HG03159 (cell line): ENCODE results near the gene CHSY3.

Source experiments
- ATAC-seq: cut with Tn5 transposase; IDR thresholded peaks from one replicate; pipeline ENCODE4 v1.9.1; 2021; ENCODE audit warnings: mild to moderate bottlenecking, moderate library complexity; ENCODE audit not compliant: unreplicated experiment

CHSY3 gene

DNA sequence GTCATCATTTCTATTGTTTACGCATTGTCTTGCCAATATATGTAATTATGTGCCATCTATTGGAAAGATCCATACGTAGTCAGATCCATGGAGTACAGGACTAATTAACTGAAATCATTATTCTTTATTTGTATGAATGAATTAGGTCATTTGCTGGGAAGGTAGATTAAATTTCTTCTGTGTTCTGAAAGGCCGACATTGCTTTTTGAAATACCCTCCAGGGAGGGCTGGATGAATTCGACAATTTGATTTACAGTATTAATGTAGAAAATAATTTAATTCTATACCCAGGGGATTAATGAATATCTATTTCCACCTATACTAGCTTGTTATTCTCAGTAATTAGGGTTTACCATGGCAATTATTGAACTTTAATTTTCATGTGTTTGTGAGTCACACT lies 117.6 kb downstream of the CHSY3 start:
- no peak for ATAC-seq

DNA sequence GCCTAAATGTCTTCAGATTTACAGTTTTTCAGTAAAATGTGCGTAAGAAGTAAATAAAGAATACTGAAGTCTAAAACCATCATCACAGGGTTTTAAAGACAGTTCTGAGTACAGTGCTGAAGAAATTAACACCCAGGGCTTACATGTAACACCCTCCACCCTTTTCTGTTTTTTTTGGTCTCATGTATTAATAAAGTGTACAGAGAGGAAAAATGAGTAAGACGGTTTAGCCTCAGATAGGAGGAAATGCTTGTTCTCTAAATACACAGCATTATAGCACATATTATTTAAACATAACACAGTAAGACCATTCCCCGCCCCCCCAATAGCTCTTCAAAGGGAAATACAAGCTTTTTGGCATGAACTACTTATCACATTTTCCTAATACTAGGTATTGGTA lies 119.3 kb downstream of the CHSY3 start:
- no peak for ATAC-seq

DNA sequence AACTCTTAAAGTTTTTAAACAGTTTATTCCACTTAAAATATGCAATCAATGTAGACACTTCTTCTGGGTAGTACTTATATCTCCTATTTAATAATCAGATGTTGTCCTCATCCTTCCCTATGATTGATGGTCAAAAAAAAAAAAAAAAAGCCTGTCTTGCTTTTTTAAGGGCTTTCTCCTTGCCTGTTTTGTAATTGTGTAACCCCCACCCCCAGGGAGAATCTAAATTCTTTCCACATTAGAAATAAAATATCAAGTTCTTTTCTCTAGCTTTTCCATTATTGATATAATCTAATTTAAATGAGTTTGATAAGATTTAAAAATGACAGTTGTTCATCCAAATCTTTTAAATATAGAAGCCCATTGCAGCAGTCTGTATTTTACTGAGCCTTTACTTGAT lies 119.7 kb downstream of the CHSY3 start:
- ATAC-seq, result no peak

DNA sequence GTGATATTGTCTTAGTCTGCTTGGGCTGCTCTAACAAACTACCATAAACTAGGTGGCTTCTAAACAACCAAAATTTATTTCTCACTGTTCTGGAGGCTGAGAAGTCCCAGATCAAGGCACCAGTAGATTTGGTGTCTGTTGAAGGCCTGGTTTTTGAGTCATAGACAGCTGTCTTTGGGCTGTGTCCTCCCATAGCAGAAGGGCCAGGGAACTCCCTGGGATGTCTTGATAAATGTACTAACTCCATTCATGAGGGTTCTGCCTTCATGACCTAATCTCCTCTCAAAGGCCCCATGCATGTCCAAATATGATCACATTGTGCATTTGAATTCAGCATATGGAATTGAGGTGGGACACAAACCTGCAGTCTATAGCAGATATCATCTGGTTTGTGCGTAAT lies 121.2 kb downstream of the CHSY3 start:
- ATAC-seq, result no peak

DNA sequence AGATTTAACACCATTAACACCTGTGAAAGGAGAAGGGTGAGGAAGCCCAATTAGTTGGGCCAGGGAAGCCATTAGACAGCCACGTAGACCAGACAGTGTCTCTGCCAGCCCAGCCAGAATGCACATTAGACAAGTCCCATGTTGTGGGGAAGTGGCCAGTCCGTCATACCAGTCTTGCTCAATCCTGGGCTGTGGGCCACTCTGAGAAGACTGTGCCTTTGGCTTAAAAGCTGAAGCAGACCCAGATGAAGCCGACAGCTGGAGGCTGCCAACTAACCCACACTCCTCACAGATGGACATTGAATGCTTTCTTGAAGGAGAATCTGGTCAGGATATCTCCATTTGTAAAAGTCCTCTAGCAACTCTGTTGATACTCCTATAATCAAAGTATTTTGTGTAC lies 128.5 kb downstream of the CHSY3 start:
- no peak for ATAC-seq

DNA sequence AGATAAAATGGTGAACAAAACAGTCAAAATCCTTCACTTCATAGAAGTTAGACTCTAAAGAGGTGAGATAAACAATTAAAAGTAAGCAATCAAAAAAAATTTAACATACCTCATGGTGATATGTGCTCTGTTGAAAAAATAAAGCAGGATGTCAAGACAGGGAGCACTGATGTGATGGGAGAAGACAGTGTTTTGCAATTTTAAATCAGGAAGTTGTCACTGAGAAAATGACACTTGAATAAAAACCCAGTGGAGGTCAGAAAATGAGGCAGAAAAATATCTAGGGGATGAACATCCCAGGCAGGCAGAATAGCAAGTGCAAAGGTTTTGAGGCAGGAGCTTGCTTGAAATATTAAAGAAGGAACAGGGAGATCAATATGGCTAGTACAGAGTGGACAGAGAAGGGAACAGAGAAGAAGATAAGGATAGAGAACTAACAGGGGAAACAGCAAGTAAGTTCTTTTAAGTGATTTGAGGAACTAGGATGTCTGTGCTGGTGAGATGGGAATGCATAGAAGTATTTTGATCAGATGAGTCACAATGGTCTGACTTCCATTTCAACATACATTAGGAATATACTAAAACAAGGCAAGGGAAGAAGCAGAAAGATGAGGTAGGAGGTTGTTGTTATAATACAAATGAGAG lies 130.4 kb downstream of the CHSY3 start:
- ATAC-seq, result no peak

DNA sequence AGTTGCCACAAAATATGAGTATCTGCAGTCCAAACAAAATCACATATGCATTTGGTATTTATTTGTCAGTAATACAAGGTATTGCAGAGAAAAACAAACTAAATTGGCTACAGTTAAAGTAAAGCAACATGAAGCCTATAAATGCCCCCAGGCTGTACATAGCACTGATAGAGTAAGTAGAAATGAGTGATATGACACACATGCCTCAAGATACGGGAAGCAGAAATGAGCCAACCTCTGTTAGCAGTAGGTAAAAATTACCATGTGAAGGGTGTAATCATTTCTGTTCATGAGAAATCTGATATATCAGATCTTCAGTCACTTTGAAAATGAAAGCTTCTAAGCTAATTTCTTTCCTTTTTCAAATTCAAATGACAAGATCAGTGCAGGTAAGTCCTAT lies 131.1 kb downstream of the CHSY3 start:
- no peak for ATAC-seq

- no peak for ATAC-seq
Measured at GRCh38 chr5:130037905-130038304, 133.6 kb downstream of the CHSY3 start.

GRCh38 chr5:130043834-130044233 lies 139.6 kb downstream of the CHSY3 start:
- no peak for ATAC-seq

DNA sequence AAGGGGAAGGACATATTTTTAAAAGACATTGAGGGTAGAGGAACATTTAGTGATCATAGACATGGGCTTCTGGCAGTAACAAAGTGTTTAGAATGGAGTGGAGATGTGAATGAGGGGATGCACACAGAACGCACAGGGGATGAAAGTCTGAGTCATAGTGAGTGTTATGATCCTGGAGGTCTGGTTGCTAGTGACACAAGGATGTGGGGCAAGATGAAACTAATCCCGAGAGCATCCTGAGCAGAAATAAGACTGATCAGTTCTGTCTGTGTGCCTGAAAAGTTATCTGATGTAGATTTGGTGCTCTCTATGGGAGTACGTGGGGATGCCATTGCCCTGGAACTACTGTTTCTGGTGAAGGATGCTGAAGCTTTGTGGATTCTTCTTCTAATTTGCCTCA lies 141.1 kb downstream of the CHSY3 start:
- ATAC-seq, result no peak

DNA sequence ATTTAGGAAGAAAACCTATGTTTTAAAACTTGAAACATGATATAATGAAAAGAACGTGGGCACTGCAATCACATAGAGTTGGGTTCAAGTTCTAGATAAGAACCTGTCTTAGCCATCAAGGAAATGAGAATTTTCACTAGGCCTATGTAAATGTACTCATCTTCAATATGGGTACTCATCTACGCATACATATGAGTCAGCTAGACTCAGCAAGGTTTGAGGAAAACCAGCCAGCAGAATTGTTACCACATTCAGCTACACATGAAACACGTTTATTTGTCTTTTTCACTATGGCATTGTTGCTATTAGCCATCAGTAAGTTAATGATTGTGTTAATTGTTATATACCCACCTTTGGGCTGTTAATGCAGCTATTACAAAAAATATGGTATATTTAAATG lies 146.3 kb downstream of the CHSY3 start:
- no peak for ATAC-seq

DNA sequence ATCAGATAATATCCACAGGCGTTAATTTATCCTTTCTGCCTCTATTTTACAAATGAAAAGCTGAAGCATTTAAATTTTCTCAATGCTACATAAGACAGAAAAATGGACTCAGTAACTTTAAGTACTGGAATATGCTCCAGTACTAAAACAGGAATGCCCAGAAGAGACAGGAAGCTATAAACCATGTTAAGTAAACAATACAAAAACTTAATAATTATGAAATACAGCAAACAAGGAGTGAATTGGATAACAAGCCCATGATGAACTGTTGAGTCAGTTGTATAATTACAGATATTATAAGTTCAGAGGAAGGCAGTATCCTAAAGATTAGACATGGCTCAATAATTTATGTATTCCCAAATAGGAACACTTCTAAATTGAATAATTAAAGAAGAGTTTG lies 148.5 kb downstream of the CHSY3 start:
- no peak for ATAC-seq

DNA sequence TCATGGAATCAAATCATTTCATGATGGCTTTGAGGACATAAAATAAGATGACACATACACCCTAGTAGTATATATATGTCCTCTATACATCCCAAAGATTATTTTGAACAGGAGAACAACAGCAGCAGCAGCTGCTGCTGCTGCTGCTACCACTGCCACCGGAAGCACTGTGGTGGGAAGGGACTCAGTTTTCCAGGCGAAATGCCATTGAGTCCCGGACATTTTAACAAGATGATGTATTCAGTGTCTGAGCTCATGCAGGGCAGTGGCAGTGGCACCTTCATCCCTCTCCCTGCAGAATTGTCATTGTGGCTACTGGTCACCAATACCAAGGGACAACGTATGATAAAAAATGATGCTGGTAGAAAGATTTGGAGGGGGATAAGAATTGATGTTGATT lies 151.3 kb downstream of the CHSY3 start:
- no peak for ATAC-seq

DNA sequence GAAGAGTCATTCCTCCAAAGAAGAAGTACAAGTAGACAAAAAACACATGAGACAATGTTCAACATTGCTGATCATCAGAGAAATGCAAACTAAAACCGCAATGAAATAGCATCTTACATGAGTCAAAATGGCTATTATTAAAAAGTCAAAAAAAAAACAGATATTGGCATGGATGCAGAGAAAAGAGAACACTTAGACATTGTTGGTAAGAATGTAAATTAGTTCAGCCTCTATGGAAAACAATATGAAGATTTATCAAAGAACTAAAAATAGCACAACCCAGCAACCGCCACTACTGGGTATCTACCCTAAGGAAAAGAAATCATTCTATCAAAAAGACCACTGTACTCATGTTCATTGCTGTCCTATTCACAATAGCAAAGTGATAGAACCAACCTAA lies 157.5 kb downstream of the CHSY3 start:
- ATAC-seq, result no peak

DNA sequence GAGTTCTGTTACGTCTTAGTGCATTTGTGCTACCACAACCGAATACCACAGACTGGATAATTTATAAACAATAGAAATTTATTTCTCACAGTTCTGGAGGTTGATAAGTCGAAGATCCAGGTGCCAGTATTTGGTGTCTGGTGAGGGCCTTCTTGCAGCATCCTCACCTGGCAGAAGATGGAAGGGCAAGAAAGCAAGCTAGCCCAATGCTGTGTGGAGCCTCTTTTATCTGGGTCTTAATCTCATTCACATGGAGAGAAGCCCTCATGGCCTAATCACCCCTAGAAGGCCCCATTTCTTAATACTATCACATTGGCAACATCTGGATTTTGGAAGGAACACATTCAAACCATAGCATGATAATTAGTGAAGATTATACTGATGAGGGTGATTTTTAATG lies 159.3 kb downstream of the CHSY3 start:
- no peak for ATAC-seq

DNA sequence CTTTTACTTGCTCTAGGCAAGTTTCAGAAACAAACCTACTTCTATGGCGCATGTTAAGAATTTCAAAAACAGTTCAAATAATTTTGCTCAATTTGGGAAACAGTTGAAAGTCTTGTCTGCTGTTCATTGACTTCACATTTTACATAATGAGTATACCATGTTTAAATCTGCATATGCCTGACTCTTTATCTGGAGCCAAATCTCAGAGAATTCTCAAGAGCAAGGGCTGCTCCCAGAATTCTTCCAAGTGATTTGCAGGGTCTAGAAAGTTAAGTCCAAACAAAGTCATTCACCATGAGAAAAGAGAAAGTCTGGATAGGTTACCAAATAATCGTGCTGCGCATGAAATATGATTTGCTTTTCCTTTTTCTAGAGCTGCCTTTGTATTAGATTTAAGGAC lies 160.2 kb downstream of the CHSY3 start:
- no peak for ATAC-seq

- ATAC-seq, result no peak
Measured at GRCh38 chr5:130065617-130066016, 161.4 kb downstream of the CHSY3 start.

DNA sequence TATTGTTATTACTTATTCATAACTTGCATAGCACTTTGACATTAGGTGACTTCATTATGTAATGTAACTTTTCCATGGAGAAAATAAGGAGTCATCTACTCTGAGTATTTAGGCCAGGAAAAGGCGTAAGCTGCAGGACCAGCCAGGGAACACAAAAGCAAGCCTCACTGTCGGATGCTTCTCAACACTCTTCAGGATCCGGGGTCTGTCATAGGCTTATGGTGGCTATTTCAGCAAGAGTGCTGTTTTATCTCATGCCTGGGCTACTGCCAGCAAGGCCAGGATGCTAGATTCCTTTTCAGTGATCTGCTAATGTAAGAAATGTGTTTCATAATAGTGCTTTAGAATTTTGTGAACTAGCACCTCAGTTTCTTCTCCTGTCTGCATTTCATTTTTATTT lies 162.4 kb downstream of the CHSY3 start:
- ATAC-seq, result no peak

GRCh38 chr5:130067364-130067763 lies 163.1 kb downstream of the CHSY3 start:
- ATAC-seq, result no peak

GRCh38 chr5:130068101-130068500 lies 163.8 kb downstream of the CHSY3 start:
- no peak for ATAC-seq

DNA sequence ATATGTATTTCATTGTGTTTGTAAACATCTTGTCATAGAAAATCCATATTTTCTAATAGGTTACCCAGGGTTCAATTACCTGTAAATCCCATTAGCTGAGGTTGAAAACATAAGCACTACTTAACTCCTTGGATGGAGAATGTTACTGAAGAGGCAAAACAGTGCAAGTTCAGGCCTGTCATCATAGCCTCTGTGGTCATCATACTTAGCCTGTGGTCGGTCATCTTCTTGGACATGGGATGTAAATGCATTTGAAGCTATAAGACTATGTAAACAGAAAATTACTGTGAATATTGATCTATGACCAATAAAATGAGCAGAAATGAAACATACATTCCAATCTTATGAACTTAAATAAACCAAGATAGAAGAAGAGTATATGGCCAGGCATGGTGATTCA lies 164.7 kb downstream of the CHSY3 start:
- no peak for ATAC-seq

GRCh38 chr5:130074820-130075219 lies 170.6 kb downstream of the CHSY3 start:
- ATAC-seq, result no peak

GRCh38 chr5:130077007-130077406 lies 172.7 kb downstream of the CHSY3 start:
- no peak for ATAC-seq

DNA sequence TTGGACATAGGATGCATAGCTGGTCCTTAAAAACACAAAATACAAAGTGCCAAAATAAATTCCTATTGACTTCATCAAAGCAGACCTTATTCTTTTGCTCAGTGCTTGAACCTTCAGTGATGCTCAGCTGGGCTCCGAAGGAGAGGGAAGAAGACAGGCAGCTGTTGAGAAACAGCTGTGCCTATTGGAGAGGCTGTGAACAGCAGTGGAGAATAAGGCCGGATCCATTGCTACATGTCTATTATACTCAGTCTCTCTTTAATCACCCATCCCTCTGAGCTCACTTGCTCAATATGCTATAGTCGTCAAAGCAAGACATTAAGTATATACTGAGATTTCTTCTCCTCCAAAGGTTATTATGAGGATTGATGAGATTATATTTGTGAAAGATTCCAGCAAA lies 174.4 kb downstream of the CHSY3 start:
- no peak for ATAC-seq
